ENCODE results near the gene CCDC144A.
"Not testable (repeated sequence)": the region's sequence is repeated elsewhere in the genome, so short reads cannot be mapped to it uniquely, and the experiment has no call there.

GRCh38 chr17:16768290-16769175, 78.5 kb downstream of the CCDC144A start:
- TF ChIP-seq CTCF, POLR2A (IDR thresholded peaks at IDR 0.05): not testable (repeated sequence)

All from uterus (tissue), 2 donors.